GM12878 (cell line): ENCODE data around the gene NPRL2. TPM values are rescaled to one million over a fixed set of nuclear protein-coding genes. Genes with fewer than 3 reads are reported as not detected.

Experiments used
- ATAC-seq: fragments of 200-7000 bp; cut with Tn5 transposase; 3 replicates; pipeline ENCODE4 v1.9.1; 2020; ENCODE audit warnings: mild to moderate bottlenecking, moderate library complexity
- BruUV-seq: library from RNA; stranded (reverse); fragments of 400-500 nt; replicated peaks from 2 replicates; lab custom pipeline; 2021; lab: Mats Ljungman, UMichigan
- CTCF ChIA-PET: fragments of 300-600 bp; sonication (Branson Sonifier 250); formaldehyde crosslinking; extraction: SDS; loops from one replicate; lab custom pipeline; 2021; ENCODE audit warnings: inconsistent platforms; lab: Yijun Ruan, JAX
- POLR2A ChIA-PET: fragments of 350-600 bp; formaldehyde crosslinking; extraction: SDS; loops from one replicate; lab custom pipeline; 2021; ENCODE audit warnings: inconsistent platforms; lab: Charles Lee
- RAD21 ChIA-PET: fragments of 300-600 bp; sonication (Branson Sonifier 250); formaldehyde crosslinking; loops from one replicate; lab custom pipeline; 2023; ENCODE audit warnings: antibody characterized with exemption; ENCODE audit not compliant: unreplicated experiment; lab: Charles Lee
- SMC1A ChIA-PET: fragments of 300-600 bp; sonication (Branson Sonifier 250); formaldehyde crosslinking; loops from one replicate; lab custom pipeline; 2023; ENCODE audit not compliant: unreplicated experiment, uncharacterized antibody; lab: Charles Lee
- DNase-seq: peaks from one replicate; pipeline ENCODE4 v3.0.0-alpha.2; 2011; ENCODE audit warnings: low read depth, low spot score
- FAIRE-seq: peaks from 3 replicates; lab custom pipeline; 2011; peaks lifted over from hg19 to GRCh38; lab: Jason Lieb, UNC
- H2AFZ ChIP-seq: 2 replicates; pipeline ENCODE4 v1.6.0; 2011; ENCODE audit warnings: low read depth, low read length, control low read depth; ENCODE audit not compliant: control insufficient read depth
- H3K27ac ChIP-seq: 2 replicates; pipeline ENCODE4 v1.5.1; 2011; ENCODE audit warnings: control low read depth; ENCODE audit not compliant: control insufficient read depth, insufficient read depth
- H3K27me3 ChIP-seq, 2 experiments: replicated peaks in 1 of 2; 2 replicates each; pipeline versions ENCODE4 v1.6.0 to v1.6.1; 2011; ENCODE audit warnings: low read length in 1 of 2; ENCODE audit not compliant: control insufficient read depth in 2 of 2, insufficient read depth in 2 of 2
- H3K36me3 ChIP-seq, 2 experiments: 2 replicates each; pipeline ENCODE4 v1.5.1; 2011; ENCODE audit warnings: low read length in 1 of 2; ENCODE audit not compliant: control insufficient read depth in 2 of 2, insufficient read depth in 2 of 2
- H3K4me1 ChIP-seq: 2 replicates; pipeline ENCODE4 v1.6.1; 2011; ENCODE audit warnings: mild to moderate bottlenecking, low read length, moderate library complexity, mixed read lengths; ENCODE audit not compliant: control insufficient read depth, insufficient read depth
- H3K4me2 ChIP-seq: 2 replicates; pipeline ENCODE4 v1.6.0; 2011; ENCODE audit warnings: control low read depth; ENCODE audit not compliant: control insufficient read depth, insufficient read depth
- H3K4me3 ChIP-seq: fragments of 200-600 bp; sonication (generic); 2 replicates; pipeline ENCODE4 v1.5.1; 2016
- H3K79me2 ChIP-seq: 2 replicates; pipeline ENCODE4 v1.6.0; 2011; ENCODE audit warnings: low read length; ENCODE audit not compliant: control insufficient read depth, insufficient read depth
- H3K9ac ChIP-seq: 2 replicates; pipeline ENCODE4 v1.8.0; 2011; ENCODE audit warnings: low read length, control low read depth, mixed read lengths; ENCODE audit not compliant: control insufficient read depth, insufficient read depth
- H3K9me3 ChIP-seq: replicated peaks from 3 replicates; pipeline ENCODE4 v1.5.1; 2011; ENCODE audit warnings: mild to moderate bottlenecking, low read length; ENCODE audit not compliant: control insufficient read depth, insufficient read depth
- H4K20me1 ChIP-seq: 2 replicates; pipeline ENCODE4 v1.6.0; 2011; ENCODE audit not compliant: control insufficient read depth, insufficient read depth
- CBFB ChIP-seq: IDR thresholded peaks from 2 replicates; pipeline ENCODE4 v1.6.1; 2016; ENCODE audit warnings: antibody characterized with exemption, low read depth
- CEBPB ChIP-seq, 2 experiments: fragments of 150-350 bp in 1 of 2; IDR thresholded peaks; 2 replicates each; pipeline ENCODE4 v1.6.1; 2012 to 2014; ENCODE audit warnings: low read depth in 2 of 2, low read length in 2 of 2, borderline replicate concordance in 1 of 2, inconsistent platforms in 1 of 2
- EGR1 ChIP-seq, 2 experiments: IDR thresholded peaks; 1 replicate in 1 of 2; 2 replicates in 1 of 2; pipeline ENCODE4 v1.6.1; 2011 to 2012; ENCODE audit warnings: low read depth in 2 of 2, low read length in 2 of 2, borderline replicate concordance in 1 of 2, mild to moderate bottlenecking in 1 of 2, moderate library complexity in 1 of 2
- IRF4 ChIP-seq: IDR thresholded peaks from 2 replicates; pipeline ENCODE4 v1.6.1; 2011; ENCODE audit warnings: low read depth, low read length
- MEF2A ChIP-seq: IDR thresholded peaks from 2 replicates; pipeline ENCODE4 v1.6.1; 2011; ENCODE audit warnings: low read depth, mild to moderate bottlenecking, low read length, moderate library complexity; ENCODE audit not compliant: insufficient read depth
- NBN ChIP-seq: fragments of 450-650 bp; IDR thresholded peaks from 2 replicates; pipeline ENCODE4 v1.6.1; 2016
- SMC3 ChIP-seq: IDR thresholded peaks from 2 replicates; pipeline ENCODE4 v1.6.1; 2011; ENCODE audit warnings: low read length, improper control_type of control experiment, borderline replicate concordance
- TAF1 ChIP-seq: IDR thresholded peaks from 2 replicates; pipeline ENCODE4 v1.6.1; 2011; ENCODE audit warnings: mild to moderate bottlenecking, low read depth, low read length, borderline replicate concordance
- ZNF24 ChIP-seq: fragments of 450-650 bp; IDR thresholded peaks from 2 replicates; pipeline ENCODE4 v1.6.1; 2017; ENCODE audit warnings: antibody characterized with exemption, mild to moderate bottlenecking
- ZSCAN29 ChIP-seq: fragments of 450-650 bp; IDR thresholded peaks from 2 replicates; pipeline ENCODE4 v1.6.1; 2017; ENCODE audit warnings: mild to moderate bottlenecking, moderate library complexity
- WGBS: methylation state at CpG from one replicate; pipeline ENCODE4 v1.1.6; 2016; ENCODE audit warnings: low lambda C conversion rate; ENCODE audit not compliant: insufficient replicate concordance, insufficient coverage; ENCODE audit errors: missing lambda C conversion rate; 5-methylcytosine and 5-hydroxymethylcytosine counted together
- in situ Hi-C: fragments of 300-500 bp; cut with MboI; formaldehyde crosslinking; loops from 9 replicates; pipeline ENCODE4 v1.14.3; 2018; ENCODE audit warnings: mixed read lengths
- intact Hi-C: fragments of 100-400 bp; cut with micrococcal nuclease; formaldehyde crosslinking; loops from one replicate; pipeline ENCODE4 v1.14.2; 2022; ENCODE audit not compliant: unreplicated experiment
- polyA plus RNA-seq, 11 experiments: library from polyadenylated mRNA; depleted of rRNA in 4 of 11; unstranded in 6 of 11; stranded (reverse) in 5 of 11; fragments of >200 nt; fragmentation: Nextera tagmentation in 4 of 11; fragmentation: Illumina TruSeq in 1 of 11; extraction: Ambion mirVana in 4 of 11; extraction: Trizol in 1 of 11; gene quantifications; 1 replicate in 1 of 11; 2 replicates in 10 of 11; pipeline versions ENCODE4 v1.2.1 to v1.2.3, GENCODE V29; 2011 to 2016; ENCODE audit warnings: inconsistent platforms in 2 of 11, missing spikeins in 2 of 11, low read depth in 1 of 11
- total RNA-seq, 4 experiments: library from RNA; depleted of rRNA in 3 of 4; stranded (reverse); fragments of >200 nt in 3 of 4; fragmentation: Illumina TruSeq in 1 of 4; extraction: Trizol in 1 of 4; gene quantifications; 2 replicates each; pipeline versions ENCODE4 v1.2.1 to v1.2.3, GENCODE V29; 2013 to 2021
- TF ChIP-seq, protein P1 (sequence below), 3 experiments: IDR thresholded peaks in 2 of 3; conservative IDR thresholded peaks in 1 of 3; 2 replicates each; pipeline ENCODE4 v1.5.1; 2011; ENCODE audit warnings: low read depth in 3 of 3, low read length in 3 of 3, mild to moderate bottlenecking in 3 of 3, control low read depth in 2 of 3, moderate library complexity in 2 of 3, inconsistent platforms in 1 of 3, mixed read lengths in 1 of 3; ENCODE audit not compliant: control insufficient read depth in 2 of 3, insufficient read depth in 1 of 3; ENCODE audit errors: extremely low read depth in 1 of 3

The NPRL2 gene
- total and polyA plus RNA-seq, 10 of the 15 experiments (the other 5 are each of a cell fraction or from before 2014, with no cell fraction given): 17.8 to 54.2 (median 32.9) TPM

DNA sequence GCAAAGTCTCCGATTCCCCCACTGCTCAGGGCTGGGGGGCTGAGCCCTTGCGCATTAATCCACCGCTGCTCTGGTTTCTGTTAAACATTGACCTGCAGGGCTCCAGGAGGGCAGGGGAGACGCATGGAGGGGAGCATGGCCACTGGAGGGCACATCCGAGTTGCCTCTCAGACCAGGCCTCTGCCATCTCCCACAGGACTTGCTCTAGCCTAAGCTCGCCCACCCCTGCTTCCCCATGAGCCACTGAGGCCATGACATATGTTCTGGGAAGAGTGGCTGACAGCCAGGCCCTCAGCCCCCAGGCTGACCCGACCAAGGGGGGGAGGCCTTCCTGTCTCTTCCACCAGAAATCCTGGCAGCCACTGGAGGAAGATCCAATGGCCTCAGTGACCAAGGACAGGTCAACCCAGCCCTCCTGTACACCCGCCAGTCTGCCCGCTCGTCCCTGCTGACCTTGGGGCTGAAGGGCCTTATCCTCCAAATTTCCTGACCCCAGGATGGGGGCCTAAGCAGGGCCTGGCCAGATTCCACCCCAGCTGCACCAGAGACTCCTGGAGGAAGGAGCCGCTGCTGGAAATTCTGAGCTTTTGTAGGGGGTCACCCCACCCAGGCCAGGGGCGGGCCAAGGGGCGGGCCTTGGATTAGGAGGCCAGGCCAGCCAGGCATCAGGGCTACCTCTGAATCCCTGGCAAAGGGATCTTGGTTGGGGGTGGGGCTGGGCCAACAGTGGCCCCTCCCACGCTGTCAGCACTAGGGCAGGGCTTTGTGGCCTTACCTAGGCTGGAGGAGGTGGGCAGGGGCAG lies 47.4 kb downstream of the NPRL2 start, which contains the start of gene HYAL1:
HYAL1 (minus strand) TSS at position 562 of the 803 bp plus-strand sequence. CDS start 618 bp downstream, outside the sequence.
- DNase-seq (no peak), FAIRE-seq (no peak), ATAC-seq (no peak)
- Histone ChIP-seq H3K4me1 (peaks cover 1% of the 10 kb centered on the region), H3K27me3 (no peaks in the 10 kb centered on the region), H3K4me3 (no peak within 1 kb of the TSS), H2AFZ (no peak within 1 kb of the TSS), H3K4me2 (no peak within 1 kb of the TSS), H3K36me3 (no peaks in the 10 kb centered on the region), H3K27ac (no peak within 1 kb of the TSS), H3K9ac (no peak within 1 kb of the TSS), H3K79me2 (peaks cover 2% of the 10 kb centered on the region; the same call in 1 of the 2 replicates), H4K20me1 (no peaks in the 10 kb centered on the region), H3K9me3 (no peaks in the 10 kb centered on the region)
- TF ChIP-seq ZSCAN29 (no peak), EGR1 (IDR thresholded peaks at IDR 0.05; ENCODE audit: borderline replicate concordance in 1 of 2, low read depth in 2 of 2, low read length in 2 of 2) (no peak)
- 77% methylated on average over 14 of the region's 14 CpGs for WGBS
- ChIA-PET RAD21 (no interaction called here), POLR2A (no interaction called here), CTCF (interaction anchor here (3.5 kb wide), 1 partner anchor 21 kb away, joined by 13 read pairs; no protein-coding TSS in a partner anchor), SMC1A (no interaction called here)
- BruUV-seq: no TSS peak
- intact Hi-C loops: no loop called here
- in situ Hi-C loops: no loop called here

DNA sequence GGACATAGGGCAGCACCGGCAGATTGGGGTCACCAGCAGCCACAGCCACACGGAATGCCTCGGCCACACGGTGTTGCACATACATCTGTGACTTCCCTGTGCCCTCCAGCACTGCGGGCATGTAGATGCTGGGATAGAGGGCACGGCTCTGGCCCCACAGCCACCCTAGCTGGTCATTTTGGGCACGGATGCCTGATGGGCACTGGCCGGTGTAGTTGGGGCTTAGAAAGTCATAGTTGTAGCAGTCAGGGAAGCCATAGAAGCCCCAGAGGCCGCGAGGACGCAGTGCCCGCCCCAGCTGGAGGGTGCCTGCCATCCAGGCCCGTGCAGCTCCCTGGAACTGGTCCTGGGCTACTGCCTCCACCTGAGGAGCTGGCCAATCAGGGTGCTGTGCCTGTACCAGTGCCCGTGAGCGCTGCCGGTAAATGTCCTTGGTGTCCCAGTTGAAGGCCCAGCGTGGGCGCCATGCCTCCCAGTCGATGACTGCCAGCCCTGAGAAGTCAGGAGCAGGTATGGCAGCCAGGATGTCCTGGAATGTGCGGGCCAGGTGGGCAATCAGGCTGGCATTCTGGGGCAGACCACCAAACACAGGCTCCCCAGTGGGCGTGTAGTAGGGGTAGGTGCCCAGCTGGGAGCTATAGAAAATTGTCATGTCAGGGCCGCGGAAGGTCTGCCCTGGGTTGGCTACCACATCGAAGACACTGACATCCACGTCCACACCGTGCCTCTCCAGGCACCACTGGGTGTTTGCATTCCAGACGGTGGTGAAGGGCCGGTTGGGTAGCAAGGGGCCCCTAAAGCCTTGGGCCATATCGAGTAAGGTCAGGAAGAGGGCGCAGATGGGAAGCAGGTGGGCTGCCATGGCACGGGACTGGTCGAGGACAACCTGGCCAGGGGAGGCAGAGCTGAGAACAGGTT lies 48.2 kb downstream of the NPRL2 start:
- in situ Hi-C loops: no loop called here
- TF ChIP-seq, protein P1, sequence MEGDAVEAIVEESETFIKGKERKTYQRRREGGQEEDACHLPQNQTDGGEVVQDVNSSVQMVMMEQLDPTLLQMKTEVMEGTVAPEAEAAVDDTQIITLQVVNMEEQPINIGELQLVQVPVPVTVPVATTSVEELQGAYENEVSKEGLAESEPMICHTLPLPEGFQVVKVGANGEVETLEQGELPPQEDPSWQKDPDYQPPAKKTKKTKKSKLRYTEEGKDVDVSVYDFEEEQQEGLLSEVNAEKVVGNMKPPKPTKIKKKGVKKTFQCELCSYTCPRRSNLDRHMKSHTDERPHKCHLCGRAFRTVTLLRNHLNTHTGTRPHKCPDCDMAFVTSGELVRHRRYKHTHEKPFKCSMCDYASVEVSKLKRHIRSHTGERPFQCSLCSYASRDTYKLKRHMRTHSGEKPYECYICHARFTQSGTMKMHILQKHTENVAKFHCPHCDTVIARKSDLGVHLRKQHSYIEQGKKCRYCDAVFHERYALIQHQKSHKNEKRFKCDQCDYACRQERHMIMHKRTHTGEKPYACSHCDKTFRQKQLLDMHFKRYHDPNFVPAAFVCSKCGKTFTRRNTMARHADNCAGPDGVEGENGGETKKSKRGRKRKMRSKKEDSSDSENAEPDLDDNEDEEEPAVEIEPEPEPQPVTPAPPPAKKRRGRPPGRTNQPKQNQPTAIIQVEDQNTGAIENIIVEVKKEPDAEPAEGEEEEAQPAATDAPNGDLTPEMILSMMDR (IDR thresholded peaks at IDR 0.05 in 2 of 3, conservative IDR thresholded peaks at IDR 0.05 in 1 of 3; ENCODE audit: control insufficient read depth in 2 of 3, extremely low read depth in 1 of 3, insufficient read depth in 1 of 3, low read depth in 3 of 3, low read length in 3 of 3): no peak
- TF ChIP-seq ZNF24: no peak
- no peak for TF ChIP-seq NBN
- TF ChIP-seq CBFB: no peak
- TF ChIP-seq CEBPB (IDR thresholded peaks at IDR 0.05; ENCODE audit: borderline replicate concordance in 1 of 2, low read depth in 2 of 2, low read length in 2 of 2): no peak
- no peak for TF ChIP-seq IRF4
- no peak for TF ChIP-seq TAF1
- TF ChIP-seq SMC3: no peak
- TF ChIP-seq MEF2A: no peak

More for the DNA sequence above, 48.2 kb downstream of the NPRL2 start:
- WGBS: 79% methylated on average over 32 of the region's 32 CpGs
- CTCF ChIA-PET: interaction anchor here (3.5 kb wide), 1 partner anchor 22 kb away, joined by 13 read pairs; no protein-coding TSS in a partner anchor
- intact Hi-C loops: no loop called here
- no peak for ATAC-seq
- H3K27me3 ChIP-seq: no peaks in the 10 kb centered on the region
- peaks cover 2% of the 10 kb centered on the region; the same call in 1 of the 2 replicates for H3K79me2 ChIP-seq
- no peak overlapping the region for H3K4me2 ChIP-seq
- no peaks in the 10 kb centered on the region for H3K36me3 ChIP-seq
- DNase-seq: no peak
- H3K27ac ChIP-seq: no peak overlapping the region
- no peaks in the 10 kb centered on the region for H3K9me3 ChIP-seq
- RAD21 ChIA-PET: no interaction called here
- peaks cover 4% of the 10 kb centered on the region for H3K4me1 ChIP-seq
- no TSS peak for BruUV-seq
- no peaks in the 10 kb centered on the region for H4K20me1 ChIP-seq
- SMC1A ChIA-PET: no interaction called here
- H3K4me3 ChIP-seq: no peak overlapping the region
- no peak overlapping the region for H3K9ac ChIP-seq
- no peak overlapping the region for H2AFZ ChIP-seq
- POLR2A ChIA-PET: interaction anchor here (0.7 kb wide), 1 partner anchor 14 kb away, joined by 6 read pairs; no protein-coding TSS in a partner anchor
- no peak for FAIRE-seq
